Fibroblast of gingiva (primary cell): ENCODE measurements around the gene KRTAP4-1.
A peak's percentile ranks its signal among the peaks of the same experiment; 100 is the strongest.
"Not testable (repeated sequence)": the region's sequence is repeated elsewhere in the genome, so short reads cannot be mapped to it uniquely, and the experiment has no call there.

Source experiments
- DNase-seq: peaks from one replicate; pipeline ENCODE4 v3.0.0-alpha.2; 2011; ENCODE audit warnings: low read depth

The KRTAP4-1 gene

DNA sequence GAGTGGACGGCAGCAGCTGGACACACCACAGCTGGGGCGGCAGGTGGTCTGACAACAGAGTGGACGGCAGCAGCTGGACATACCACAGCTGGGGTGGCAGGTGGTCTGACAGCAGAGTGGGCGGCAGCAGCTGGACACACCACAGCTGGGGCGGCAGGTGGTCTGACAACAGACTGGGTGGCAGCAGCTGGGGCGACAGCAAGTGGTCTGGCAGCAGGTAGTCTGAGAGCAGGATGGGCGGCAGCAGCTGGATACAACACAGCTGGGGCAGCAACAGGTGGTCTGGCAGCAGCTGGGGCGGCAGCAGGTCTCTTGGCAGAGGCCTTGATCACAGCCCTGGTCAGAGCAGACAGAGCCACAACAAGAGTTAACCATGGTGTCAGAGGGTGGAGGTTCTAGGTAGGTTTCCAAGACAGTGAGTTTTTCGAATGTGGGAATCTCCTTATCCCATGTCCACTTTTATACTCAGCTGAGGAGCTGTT, at the start of gene KRTAP4-1:
Gene KRTAP4-1 (minus strand): TSS at position 432 of the 482 bp plus-strand sequence. CDS start 57 bp downstream, at position 375.
- no peak for DNase-seq

DNA sequence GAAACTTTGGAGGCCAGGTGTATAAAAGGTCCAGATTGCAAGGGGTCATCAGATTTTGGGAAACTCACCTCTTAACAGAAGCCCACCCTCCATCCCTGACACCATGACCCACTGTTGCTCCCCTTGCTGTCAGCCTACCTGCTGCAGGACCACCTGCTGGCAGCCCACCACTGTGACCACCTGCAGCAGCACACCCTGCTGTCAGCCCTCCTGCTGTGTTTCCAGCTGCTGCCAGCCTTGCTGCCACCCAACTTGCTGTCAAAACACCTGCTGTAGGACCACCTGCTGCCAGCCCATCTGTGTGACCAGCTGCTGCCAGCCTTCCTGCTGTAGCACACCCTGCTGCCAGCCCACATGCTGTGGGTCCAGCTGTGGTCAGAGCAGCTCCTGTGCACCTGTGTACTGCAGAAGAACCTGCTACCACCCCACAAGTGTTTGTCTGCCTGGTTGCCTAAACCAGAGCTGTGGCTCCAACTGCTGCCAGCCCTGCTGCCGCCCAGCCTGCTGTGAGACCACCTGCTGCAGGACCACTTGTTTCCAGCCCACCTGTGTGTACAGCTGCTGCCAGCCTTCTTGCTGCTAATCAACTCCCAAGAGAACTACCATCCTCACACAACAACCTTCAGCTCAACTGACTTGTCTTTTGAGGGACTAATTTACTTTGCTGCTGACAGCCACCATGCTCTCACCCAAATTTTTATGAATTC, 47.8 kb upstream of the KRTAP4-1 start, which contains the start of gene KRTAP9-3:
Gene KRTAP9-3 (plus strand): TSS at position 51 of the 707 bp plus-strand sequence. CDS start 53 bp downstream, at position 104.
- DNase-seq = not testable (repeated sequence)

DNA sequence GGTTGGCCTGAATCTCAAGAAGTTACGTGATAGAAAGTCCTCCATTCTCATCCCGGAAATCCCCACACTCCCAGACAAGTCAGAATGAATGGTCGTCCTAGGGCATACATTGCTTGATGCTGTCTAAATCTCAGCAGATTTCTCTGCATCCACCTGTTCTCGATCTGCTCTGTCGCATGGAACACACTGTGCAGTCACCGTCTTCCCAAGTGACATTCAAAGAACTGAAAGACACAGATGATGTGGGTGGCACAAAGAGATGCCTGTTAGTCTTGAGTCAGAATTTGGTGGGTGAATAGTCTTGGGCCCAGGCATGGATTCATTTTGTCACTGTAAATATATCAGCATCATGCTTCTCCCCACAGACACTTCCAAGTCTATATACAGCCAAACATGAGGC, 47.0 kb upstream of the KRTAP4-1 start:
- DNase-seq = no peak

DNA sequence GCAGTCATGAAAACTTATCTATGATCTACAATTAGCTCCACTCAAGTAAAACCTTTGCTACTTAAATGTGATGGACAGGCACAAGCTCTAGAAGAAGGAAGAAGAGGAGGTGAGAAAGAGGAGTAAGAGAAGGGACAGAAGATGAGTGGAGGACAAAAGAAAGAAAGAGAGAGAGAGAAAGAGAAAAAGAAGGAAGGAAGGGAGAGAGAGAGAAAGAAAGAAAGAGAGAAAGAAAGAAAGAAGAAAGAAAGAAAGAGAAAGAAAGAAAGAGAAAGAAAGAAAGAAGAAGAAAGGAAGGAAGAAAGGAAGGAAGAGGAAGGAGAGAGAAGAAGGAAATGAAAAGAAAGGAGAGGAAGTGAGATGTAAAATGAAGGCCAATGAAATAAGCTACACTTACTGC, 45.4 kb upstream of the KRTAP4-1 start:
- DNase-seq = no peak

DNA sequence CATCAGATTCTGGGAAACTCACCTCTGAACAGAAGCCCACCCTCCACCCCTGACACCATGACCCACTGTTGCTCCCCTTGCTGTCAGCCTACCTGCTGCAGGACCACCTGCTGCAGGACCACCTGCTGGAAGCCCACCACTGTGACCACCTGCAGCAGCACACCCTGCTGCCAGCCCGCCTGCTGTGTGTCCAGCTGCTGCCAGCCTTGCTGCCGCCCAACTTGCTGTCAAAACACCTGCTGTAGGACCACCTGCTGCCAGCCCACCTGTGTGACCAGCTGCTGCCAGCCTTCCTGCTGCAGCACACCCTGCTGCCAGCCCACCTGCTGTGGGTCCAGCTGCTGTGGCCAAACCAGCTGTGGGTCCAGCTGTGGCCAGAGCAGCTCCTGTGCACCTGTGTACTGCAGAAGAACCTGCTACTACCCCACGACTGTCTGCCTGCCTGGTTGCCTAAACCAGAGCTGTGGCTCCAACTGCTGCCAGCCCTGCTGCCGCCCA, 41.9 kb upstream of the KRTAP4-1 start, which contains the start of gene KRTAP9-2:
Gene KRTAP9-2 (plus strand): TSS at position 51 of the 498 bp plus-strand sequence. CDS start 7 bp downstream, at position 58.
- DNase-seq = not testable (repeated sequence)

DNA sequence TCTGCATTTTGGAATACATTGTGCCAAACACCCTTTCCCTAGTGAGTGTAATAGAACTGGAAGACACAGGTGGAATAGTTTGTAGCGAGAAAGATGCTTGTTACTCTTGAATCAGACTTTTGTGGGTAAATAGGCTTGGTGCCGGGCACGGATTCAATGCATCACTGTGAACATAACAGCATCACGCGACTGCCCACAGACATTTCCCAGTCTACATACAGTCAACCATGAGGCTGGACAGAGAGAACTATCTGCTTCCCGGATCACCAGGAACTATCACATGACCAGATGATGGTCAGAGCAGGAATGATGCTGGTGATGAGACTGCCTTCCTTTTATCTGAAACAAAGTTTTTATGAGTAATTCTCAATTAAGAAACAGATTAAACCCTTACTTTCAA, 41.3 kb upstream of the KRTAP4-1 start:
- DNase-seq = no peak

DNA sequence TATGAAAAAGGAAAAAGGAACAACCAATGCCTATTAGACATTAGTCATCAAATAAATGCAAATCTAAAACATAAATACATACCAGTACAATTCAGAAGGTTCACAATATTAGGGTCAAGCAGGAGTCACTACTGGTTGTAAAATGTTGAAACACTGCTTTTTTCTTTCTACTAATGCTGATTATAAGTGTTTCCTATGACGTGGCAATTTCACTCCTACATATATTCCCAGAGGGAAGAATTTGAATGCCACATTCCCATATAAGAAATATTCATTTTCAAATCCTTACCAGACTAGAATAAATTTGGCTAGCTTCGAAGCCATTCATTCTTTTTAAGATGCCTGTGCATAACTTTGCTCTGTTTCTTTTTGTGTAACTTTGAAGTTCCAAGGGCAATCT, 39.1 kb upstream of the KRTAP4-1 start:
- no peak for DNase-seq

DNA sequence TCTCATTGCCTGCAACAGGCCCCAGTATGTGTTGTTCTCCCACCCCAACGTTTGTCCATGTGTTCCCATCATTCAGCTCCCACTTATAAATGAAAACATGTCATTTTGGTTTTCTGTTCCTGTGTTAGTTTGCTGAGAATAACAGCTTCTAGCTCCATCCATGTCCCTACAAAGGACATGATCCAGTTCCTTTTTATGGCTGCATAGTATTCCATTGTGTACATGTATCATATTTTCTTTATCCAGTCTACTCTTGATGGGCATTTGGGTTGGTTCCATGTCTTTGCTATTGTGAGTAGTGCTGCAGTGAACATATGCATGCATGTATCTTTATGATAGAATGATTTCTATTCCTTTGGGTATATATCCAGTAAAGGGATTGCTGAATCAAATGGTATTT, 31.0 kb upstream of the KRTAP4-1 start:
- no peak for DNase-seq

DNA sequence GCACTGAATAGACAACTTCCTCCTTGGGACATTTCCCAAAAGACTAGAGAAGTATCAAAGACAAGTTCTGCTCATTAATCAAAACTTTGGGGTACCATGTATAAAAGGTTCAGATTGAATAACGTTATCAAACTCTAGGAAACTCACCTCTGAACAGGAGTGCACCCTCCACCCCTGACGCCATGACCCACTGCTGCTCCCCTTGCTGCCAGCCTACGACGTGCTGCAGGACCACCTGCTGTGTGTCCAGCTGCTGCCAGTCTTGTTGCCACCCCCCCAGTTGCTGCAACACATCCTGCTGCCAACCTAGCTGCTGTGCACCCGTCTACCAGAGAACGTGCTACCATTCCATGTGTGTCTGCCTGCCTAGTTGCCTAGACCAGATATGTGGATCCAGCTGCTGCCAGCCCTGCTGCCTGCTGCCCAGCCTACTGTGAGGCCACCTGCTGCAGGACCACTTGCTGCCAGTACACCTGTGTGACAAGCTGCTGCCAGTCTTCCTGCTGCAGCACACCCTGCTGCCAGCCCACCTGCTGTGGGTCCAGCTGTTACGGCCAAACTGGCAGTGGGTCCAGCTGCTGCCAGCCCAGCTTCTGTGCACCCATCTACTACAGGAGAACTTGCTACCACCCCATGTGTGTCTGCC, 27.9 kb upstream of the KRTAP4-1 start:
- no peak for DNase-seq

DNA sequence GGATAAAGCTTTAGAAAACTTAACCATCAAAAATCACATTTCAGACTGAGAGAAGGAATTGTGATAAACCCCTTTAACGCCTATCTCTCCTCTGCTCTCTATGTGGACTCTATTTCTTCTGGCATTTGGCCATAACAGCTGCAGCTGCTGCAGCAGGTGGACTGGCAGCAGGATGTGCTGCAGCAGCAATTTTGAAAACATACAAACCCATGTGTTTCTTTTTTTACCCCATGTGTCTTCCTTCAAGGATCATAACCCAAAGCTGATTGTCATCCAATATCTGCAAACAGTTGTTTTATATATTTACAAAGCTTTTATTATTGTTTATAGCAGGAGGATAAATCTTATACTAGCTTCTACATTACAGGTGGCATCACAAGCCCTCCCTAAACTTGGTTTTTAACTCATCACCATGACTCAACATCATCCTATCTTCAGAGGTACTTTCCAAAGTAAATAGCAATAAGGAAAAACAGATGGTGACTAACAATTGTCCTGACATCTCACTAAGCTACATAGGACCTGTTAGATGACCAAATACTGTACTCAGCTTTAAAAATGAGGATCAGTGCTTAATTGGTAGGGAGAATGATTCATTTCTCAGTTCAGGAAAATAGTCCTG, 27.2 kb upstream of the KRTAP4-1 start:
- DNase-seq = peak; percentile 40

DNA sequence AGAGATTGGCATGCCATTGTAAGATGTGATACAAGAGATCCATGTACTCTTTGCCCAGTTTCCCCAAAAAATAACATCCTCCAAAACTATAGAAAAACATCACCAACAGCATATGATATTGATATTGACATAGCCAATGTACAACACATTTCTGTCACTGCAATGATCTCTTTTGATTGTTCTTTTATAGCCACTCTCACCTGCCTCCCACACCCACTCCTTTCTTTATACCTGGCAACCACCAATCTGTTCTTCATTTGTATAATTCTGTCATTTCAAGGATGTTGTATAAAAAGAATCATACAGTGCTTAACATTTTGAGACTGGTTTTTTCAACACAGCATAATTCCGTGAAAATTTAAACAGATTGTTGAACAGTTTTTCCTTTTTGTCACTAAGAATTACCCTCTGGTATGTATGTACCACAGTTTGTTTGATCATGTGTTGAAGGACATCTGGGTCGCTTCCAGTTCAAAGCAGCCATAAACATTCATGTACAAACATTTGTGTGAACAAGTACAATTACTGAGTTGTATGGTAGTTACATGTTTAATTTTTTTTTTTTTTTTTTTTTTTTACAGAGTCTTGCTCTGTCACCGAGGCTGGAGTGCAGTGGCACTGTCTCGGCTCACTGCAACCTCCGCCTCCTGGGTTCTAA, 14.8 kb upstream of the KRTAP4-1 start:
- no peak for DNase-seq

DNA sequence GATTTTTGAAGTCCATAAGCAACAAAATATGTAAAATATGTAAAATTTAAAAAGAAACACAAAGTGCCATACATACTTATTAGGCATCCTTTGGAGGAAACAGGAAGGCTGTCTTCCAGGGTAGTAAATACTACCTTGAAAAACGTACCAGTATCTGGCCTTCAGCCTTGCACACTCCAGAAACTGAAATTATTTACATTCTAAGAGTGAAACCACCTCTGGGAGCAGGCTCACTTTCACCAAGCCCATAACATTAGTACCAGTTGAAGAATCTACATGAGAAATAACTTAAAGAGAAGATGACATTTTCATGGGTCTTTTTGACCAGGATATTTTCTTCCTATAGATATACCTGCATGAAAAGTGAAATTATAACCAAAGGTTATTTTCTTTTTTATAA, 11.4 kb upstream of the KRTAP4-1 start:
- no peak for DNase-seq

DNA sequence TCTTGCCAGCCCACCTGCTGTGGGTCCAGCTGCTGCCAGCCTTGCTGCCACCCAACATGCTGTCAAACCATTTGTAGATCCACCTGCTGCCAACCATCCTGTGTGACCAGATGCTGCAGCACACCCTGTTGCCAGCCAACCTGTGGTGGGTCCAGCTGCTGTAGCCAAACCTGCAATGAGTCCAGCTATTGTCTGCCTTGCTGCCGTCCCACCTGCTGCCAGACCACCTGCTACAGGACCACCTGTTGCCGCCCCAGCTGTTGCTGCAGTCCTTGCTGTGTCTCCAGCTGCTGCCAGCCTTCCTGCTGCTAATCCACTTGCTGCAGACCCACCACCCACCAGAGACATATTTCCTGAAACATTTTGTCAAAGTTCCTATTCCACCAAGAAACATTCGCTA, 5.6 kb upstream of the KRTAP4-1 start:
- no peak for DNase-seq

DNA sequence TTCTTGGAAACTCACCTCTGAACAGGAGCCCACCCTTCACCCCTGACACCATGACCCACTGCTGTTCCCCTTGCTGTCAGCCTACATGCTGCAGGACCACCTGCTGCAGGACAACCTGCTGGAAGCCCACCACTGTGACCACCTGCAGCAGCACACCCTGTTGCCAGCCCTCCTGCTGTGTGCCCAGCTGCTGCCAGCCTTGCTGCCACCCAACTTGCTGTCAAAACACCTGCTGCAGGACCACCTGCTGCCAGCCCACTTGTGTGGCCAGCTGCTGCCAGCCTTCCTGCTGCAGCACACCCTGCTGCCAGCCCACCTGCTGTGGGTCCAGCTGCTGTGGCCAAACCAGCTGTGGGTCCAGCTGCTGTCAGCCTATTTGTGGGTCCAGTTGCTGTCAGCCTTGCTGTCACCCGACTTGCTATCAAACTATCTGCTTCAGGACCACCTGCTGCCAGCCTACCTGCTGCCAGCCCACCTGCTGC, 5.2 kb upstream of the KRTAP4-1 start, which contains the start of gene KRTAP9-1:
Gene KRTAP9-1 (plus strand): TSS at position 51 of the 482 bp plus-strand sequence. CDS start 0 bp downstream, at position 51.
- DNase-seq = not testable (repeated sequence)

DNA sequence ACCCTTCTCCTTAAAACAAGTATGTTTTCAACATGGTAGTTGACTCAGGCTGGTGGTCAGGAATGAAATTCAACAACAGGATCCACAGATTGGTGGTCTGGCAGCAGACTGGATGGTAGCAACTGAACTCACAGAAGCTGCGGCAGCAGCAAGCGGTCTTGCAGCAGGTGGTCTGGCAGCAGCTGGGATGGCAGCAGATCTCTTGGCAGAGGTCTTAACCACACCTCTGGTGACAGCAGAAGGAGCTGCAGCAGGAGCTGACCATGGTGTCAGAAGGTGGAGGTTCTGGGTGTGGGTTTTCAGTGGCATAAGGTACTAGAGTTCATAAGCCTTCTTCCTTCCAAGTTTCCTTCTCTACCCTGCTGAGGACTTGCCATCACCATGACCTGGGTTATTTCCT, 2.2 kb upstream of the KRTAP4-1 start:
- DNase-seq = no peak

DNA sequence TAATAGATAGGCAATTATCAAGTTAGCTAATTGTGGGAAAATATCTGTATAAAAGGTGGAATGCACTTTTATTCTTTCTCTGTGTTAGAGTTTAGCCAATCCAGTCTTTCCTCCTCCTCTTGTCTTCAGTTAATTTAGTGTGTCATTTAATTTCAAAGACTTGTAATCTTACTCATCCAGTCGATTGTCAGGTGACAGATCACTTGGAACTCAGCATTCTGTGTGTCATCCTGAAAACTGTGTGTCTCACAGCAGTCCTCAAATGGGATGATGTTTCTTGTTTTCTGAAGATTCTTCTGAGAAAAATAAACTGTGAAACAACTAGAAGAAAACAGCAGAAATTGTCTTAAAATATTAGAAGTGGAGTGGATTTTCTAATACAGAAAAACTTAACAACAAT, 290 bp upstream of the KRTAP4-1 start:
- DNase-seq = no peak

DNA sequence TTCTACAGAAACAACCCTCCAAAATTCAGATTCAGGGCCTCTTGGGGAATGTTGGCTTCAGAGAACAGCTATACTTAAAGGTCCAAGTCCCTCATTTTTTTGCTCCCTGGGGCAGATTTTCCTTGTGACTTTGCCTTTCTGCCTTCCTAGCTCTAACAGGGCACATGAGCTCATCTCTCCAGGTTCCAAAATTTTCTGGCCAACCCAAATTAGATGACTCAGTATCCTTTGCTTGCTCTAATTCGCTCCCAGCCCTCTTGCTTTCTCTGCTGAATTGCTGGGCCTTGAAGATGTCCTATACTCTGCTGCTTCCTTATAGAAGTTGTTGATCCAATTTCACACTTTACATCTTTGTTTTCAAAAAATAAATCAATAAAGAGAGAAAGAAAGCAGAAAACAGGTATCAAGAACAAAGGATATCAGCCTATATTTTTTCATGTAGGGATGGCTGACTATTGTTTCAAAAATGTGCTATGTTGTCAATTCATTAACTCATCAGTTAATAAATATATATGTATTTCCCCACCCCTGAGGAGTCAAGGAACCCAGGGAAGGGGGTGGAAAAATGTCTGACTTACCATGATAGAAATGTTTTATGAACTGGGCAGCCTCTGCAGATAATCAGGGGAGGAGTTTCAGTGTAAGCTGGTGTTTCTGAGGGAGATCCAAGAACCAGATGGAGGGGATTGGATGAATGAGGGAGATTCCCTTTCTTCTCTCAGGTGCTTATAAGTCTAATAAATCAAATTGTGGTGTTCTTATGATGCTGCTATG, 5.7 kb downstream of the KRTAP4-1 start:
- peak; percentile 39 for DNase-seq

DNA sequence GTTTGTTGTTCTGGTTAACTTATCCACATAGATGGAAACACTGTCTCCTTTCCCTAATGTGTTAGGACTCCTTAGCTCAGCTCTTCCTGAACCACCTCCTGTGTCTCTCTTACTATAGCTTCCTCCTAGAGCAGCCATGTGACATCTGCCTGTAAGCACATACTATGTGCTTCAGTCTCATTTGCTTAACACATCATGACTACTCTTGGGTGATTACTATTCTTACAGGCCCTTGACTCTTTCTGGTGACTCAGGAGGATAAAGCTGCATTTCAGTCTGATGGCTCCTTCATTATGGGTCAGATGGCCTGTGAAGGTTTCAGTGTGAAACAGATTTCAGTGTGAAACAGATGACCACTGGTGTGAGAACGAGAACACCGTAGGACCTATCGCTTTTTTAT, 6.4 kb downstream of the KRTAP4-1 start:
- no peak for DNase-seq

DNA sequence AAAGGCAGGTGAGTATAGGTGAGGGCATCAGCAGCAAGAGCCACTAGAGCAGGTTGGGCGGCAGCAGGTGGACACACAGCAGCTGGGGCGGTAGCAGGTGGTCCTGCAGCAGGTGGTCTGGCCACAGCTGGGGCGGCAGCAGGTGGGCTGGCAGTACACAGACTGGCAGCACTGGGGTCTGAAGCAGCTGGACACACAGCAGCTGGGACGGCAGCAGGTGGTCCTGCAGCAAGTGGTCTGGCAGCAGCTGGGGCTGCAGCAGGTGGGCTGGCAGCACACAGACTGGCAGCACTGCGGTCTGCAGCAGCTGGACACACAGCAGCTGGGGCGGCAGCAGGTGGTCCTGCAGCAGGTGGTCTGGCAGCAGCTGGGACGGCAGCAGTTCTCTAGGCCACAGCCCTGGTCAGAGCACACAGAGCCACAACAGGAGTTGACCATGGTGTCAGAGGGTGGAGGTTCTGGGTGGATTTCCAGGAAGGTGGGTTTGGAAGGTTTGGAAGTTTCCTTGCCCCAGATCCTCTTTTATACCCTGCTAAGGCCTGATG, 6.9 kb downstream of the KRTAP4-1 start, which contains the start of gene KRTAP4-2:
Gene KRTAP4-2 (minus strand): TSS at position 495 of the 545 bp plus-strand sequence. CDS start 57 bp downstream, at position 438.
- DNase-seq = no peak

DNA sequence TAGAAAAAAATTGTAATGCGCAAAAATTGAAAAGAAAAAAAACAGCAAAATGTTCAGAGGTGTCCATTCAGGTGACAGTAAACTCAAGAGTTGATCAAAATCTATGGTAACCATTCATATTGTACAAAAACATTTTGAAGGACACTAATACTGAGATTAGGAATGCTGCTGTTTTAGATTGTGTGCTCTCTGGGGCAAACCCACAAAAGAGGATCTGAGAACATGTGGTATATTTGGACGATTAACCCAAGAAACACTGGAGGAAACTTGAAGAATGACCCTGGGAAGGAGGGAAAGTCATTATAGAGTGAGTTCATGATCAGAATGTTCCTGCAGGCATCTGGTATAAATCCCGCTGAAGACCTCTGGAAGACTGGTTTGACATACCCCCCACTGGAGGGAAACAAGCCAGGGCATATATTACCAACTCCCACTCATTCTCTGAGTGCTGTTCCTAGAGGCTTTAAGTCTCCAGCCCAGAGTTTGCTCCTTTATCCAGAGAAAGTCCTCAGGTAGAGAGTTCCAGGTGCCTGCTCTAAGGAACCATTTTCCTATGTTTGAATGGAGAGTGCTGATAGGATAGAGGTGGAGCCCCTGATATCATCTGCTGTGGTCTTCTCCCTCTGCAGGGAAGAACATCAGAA, 7.8 kb downstream of the KRTAP4-1 start:
- no peak for DNase-seq
